ENCODE results near the gene DNAH17. TPM values are rescaled to one million over a fixed set of nuclear protein-coding genes. Genes with fewer than 3 reads are reported as not detected.
A peak's percentile ranks its signal among the peaks of the same experiment; 100 is the strongest.
"Not testable (repeated sequence)": the region's sequence is repeated elsewhere in the genome, so short reads cannot be mapped to it uniquely, and the experiment has no call there.

DNAH17 gene
- total RNA-seq, 1 donor from 2014 or later = not detected

- no peak for DNase-seq (ENCODE audit: low spot score)
Observed at GRCh38 chr17:78523934-78524655, 53.1 kb downstream of the DNAH17 start.

GRCh38 chr17:78522031-78522809 is 55.0 kb downstream of the DNAH17 start:
- no peak for DNase-seq (ENCODE audit: low spot score)

GRCh38 chr17:78517421-78517820 is 59.8 kb downstream of the DNAH17 start:
- no peak for DNase-seq (ENCODE audit: low spot score)

- DNase-seq (ENCODE audit: low spot score) = no peak
Observed at GRCh38 chr17:78515480-78515879, 61.7 kb downstream of the DNAH17 start.

- DNase-seq (ENCODE audit: low spot score) = no peak
Observed at GRCh38 chr17:78514521-78514920, 62.7 kb downstream of the DNAH17 start.

GRCh38 chr17:78512976-78513375 is 64.2 kb downstream of the DNAH17 start:
- no peak for DNase-seq (ENCODE audit: low spot score)

- no peak for DNase-seq (ENCODE audit: low spot score)
Observed at GRCh38 chr17:78510141-78511075, 66.8 kb downstream of the DNAH17 start.

GRCh38 chr17:78507526-78507925 is 69.7 kb downstream of the DNAH17 start:
- DNase-seq (ENCODE audit: low spot score) = no peak

GRCh38 chr17:78506454-78507309 is 70.5 kb downstream of the DNAH17 start:
- DNase-seq (ENCODE audit: low spot score) = no peak

- DNase-seq (ENCODE audit: low spot score) = no peak
Observed at GRCh38 chr17:78504156-78504925, 72.9 kb downstream of the DNAH17 start.

- DNase-seq (ENCODE audit: low spot score) = not testable (repeated sequence)
Observed at GRCh38 chr17:78503388-78503787, 73.8 kb downstream of the DNAH17 start.

- DNase-seq (ENCODE audit: low spot score) = no peak
Observed at GRCh38 chr17:78502611-78503148, 74.5 kb downstream of the DNAH17 start.

- DNase-seq (ENCODE audit: low spot score) = no peak
Observed at GRCh38 chr17:78501241-78502036, 75.8 kb downstream of the DNAH17 start.

GRCh38 chr17:78500806-78501205 is 76.4 kb downstream of the DNAH17 start:
- DNase-seq (ENCODE audit: low spot score) = no peak

GRCh38 chr17:78499715-78500540 is 77.3 kb downstream of the DNAH17 start:
- no peak for DNase-seq (ENCODE audit: low spot score)

- no peak for DNase-seq (ENCODE audit: low spot score)
Observed at GRCh38 chr17:78498848-78499247, 78.3 kb downstream of the DNAH17 start.

- DNase-seq (ENCODE audit: low spot score) = peak; percentile 73
Observed at GRCh38 chr17:78497115-78497540, 80.1 kb downstream of the DNAH17 start.

GRCh38 chr17:78496311-78496710 is 80.9 kb downstream of the DNAH17 start:
- DNase-seq (ENCODE audit: low spot score) = no peak
